ENCODE results near the gene ST6GALNAC5. TPM values are rescaled to one million over a fixed set of nuclear protein-coding genes. Genes with fewer than 3 reads are reported as not detected.

Gene ST6GALNAC5
- total RNA-seq, 1 experiment from 2014 or later, result not detected

- no peaks in the 10 kb centered on the region for H3K4me1 ChIP-seq
- no peak overlapping the region for H3K4me3 ChIP-seq
- no peak for DNase-seq
- no peaks in the 10 kb centered on the region for H3K9me3 ChIP-seq (replicated peaks)
- no peaks in the 10 kb centered on the region for H3K27me3 ChIP-seq
- no peaks in the 10 kb centered on the region for H3K36me3 ChIP-seq
- H3K27ac ChIP-seq, result no peak overlapping the region
Measured at GRCh38 chr1:77021732-77022131, 154.5 kb downstream of the ST6GALNAC5 start.

- peak in 1 of 2 experiments; percentile 20 for DNase-seq
- no peak overlapping the region for H3K4me3 ChIP-seq
- no peak overlapping the region for H3K27ac ChIP-seq
Measured at GRCh38 chr1:77024500-77024899, 157.2 kb downstream of the ST6GALNAC5 start.

GRCh38 chr1:77025599-77025998, 158.3 kb downstream of the ST6GALNAC5 start:
- Histone ChIP-seq H3K9me3 (replicated peaks) (no peaks in the 10 kb centered on the region), H3K36me3 (no peaks in the 10 kb centered on the region), H3K4me3 (no peak overlapping the region), H3K27me3 (no peaks in the 10 kb centered on the region), H3K27ac (no peak overlapping the region), H3K4me1 (no peaks in the 10 kb centered on the region)
- DNase-seq, result no peak

More at GRCh38 chr1:77024500-77024899, 157.2 kb downstream of the ST6GALNAC5 start:
- H3K27me3 ChIP-seq, result no peaks in the 10 kb centered on the region
- H3K36me3 ChIP-seq, result no peaks in the 10 kb centered on the region
- no peaks in the 10 kb centered on the region for H3K9me3 ChIP-seq (replicated peaks)
- no peaks in the 10 kb centered on the region for H3K4me1 ChIP-seq

GRCh38 chr1:77026135-77026534, 158.9 kb downstream of the ST6GALNAC5 start:
- DNase-seq, result no peak
- H3K27ac ChIP-seq, result no peak overlapping the region

GRCh38 chr1:77026640-77027039, 159.4 kb downstream of the ST6GALNAC5 start:
- Histone ChIP-seq H3K36me3 (no peaks in the 10 kb centered on the region), H3K27me3 (no peaks in the 10 kb centered on the region)

More at GRCh38 chr1:77026135-77026534, 158.9 kb downstream of the ST6GALNAC5 start:
- H3K4me3 ChIP-seq, result no peak overlapping the region
- H3K27me3 ChIP-seq, result no peaks in the 10 kb centered on the region
- no peaks in the 10 kb centered on the region for H3K9me3 ChIP-seq (replicated peaks)
- H3K4me1 ChIP-seq, result no peaks in the 10 kb centered on the region
- no peaks in the 10 kb centered on the region for H3K36me3 ChIP-seq

GRCh38 chr1:77027847-77028246, 160.6 kb downstream of the ST6GALNAC5 start:
- no peak overlapping the region for H3K27ac ChIP-seq
- H3K4me1 ChIP-seq, result no peaks in the 10 kb centered on the region
- no peaks in the 10 kb centered on the region for H3K36me3 ChIP-seq
- H3K27me3 ChIP-seq, result no peaks in the 10 kb centered on the region
- no peak for DNase-seq
- no peaks in the 10 kb centered on the region for H3K9me3 ChIP-seq (replicated peaks)
- no peak overlapping the region for H3K4me3 ChIP-seq

More at GRCh38 chr1:77026640-77027039, 159.4 kb downstream of the ST6GALNAC5 start:
- Histone ChIP-seq H3K4me1 (no peaks in the 10 kb centered on the region), H3K9me3 (replicated peaks) (no peaks in the 10 kb centered on the region), H3K4me3 (no peak overlapping the region), H3K27ac (no peak overlapping the region)
- no peak for DNase-seq

GRCh38 chr1:77030401-77031105, 163.3 kb downstream of the ST6GALNAC5 start:
- H3K4me3 ChIP-seq, result no peak overlapping the region
- H3K9me3 ChIP-seq (replicated peaks), result no peaks in the 10 kb centered on the region
- DNase-seq, result no peak
- H3K27me3 ChIP-seq, result no peaks in the 10 kb centered on the region
- H3K4me1 ChIP-seq, result no peaks in the 10 kb centered on the region
- no peak overlapping the region for H3K27ac ChIP-seq
- no peaks in the 10 kb centered on the region for H3K36me3 ChIP-seq

- H3K9me3 ChIP-seq (replicated peaks), result no peaks in the 10 kb centered on the region
- H3K27ac ChIP-seq, result no peak overlapping the region
- DNase-seq, result no peak
- no peaks in the 10 kb centered on the region for H3K27me3 ChIP-seq
- H3K4me3 ChIP-seq, result no peak overlapping the region
- H3K4me1 ChIP-seq, result no peaks in the 10 kb centered on the region
- H3K36me3 ChIP-seq, result no peaks in the 10 kb centered on the region
Measured at GRCh38 chr1:77031106-77031662, 163.9 kb downstream of the ST6GALNAC5 start.

- Histone ChIP-seq H3K27ac (no peak overlapping the region), H3K27me3 (no peaks in the 10 kb centered on the region), H3K9me3 (replicated peaks) (no peaks in the 10 kb centered on the region), H3K4me3 (no peak overlapping the region), H3K4me1 (no peaks in the 10 kb centered on the region), H3K36me3 (no peaks in the 10 kb centered on the region)
- peak; percentile 51 to 67 for DNase-seq
Measured at GRCh38 chr1:77036560-77036959, 169.3 kb downstream of the ST6GALNAC5 start.

GRCh38 chr1:77037038-77037437, 169.8 kb downstream of the ST6GALNAC5 start:
- no peaks in the 10 kb centered on the region for H3K36me3 ChIP-seq
- no peak overlapping the region for H3K27ac ChIP-seq
- no peaks in the 10 kb centered on the region for H3K27me3 ChIP-seq
- H3K4me3 ChIP-seq, result no peak overlapping the region
- H3K9me3 ChIP-seq (replicated peaks), result no peaks in the 10 kb centered on the region
- no peak for DNase-seq
- no peaks in the 10 kb centered on the region for H3K4me1 ChIP-seq

GRCh38 chr1:77038000-77038399, 170.7 kb downstream of the ST6GALNAC5 start:
- Histone ChIP-seq H3K9me3 (replicated peaks) (no peaks in the 10 kb centered on the region), H3K4me3 (no peak overlapping the region), H3K36me3 (no peaks in the 10 kb centered on the region), H3K27me3 (no peaks in the 10 kb centered on the region), H3K27ac (no peak overlapping the region), H3K4me1 (no peaks in the 10 kb centered on the region)
- no peak for DNase-seq

GRCh38 chr1:77039111-77039510, 171.8 kb downstream of the ST6GALNAC5 start:
- Histone ChIP-seq H3K27me3 (no peaks in the 10 kb centered on the region), H3K9me3 (replicated peaks) (no peaks in the 10 kb centered on the region), H3K36me3 (no peaks in the 10 kb centered on the region), H3K27ac (no peak overlapping the region), H3K4me3 (no peak overlapping the region), H3K4me1 (no peaks in the 10 kb centered on the region)
- DNase-seq, result no peak

GRCh38 chr1:77039739-77040138, 172.5 kb downstream of the ST6GALNAC5 start:
- no peaks in the 10 kb centered on the region for H3K9me3 ChIP-seq (replicated peaks)
- no peak overlapping the region for H3K27ac ChIP-seq
- no peaks in the 10 kb centered on the region for H3K4me1 ChIP-seq
- no peak for DNase-seq
- no peak overlapping the region for H3K4me3 ChIP-seq
- no peaks in the 10 kb centered on the region for H3K27me3 ChIP-seq
- H3K36me3 ChIP-seq, result no peaks in the 10 kb centered on the region

GRCh38 chr1:77040826-77041225, 173.5 kb downstream of the ST6GALNAC5 start:
- no peak overlapping the region for H3K27ac ChIP-seq
- H3K9me3 ChIP-seq (replicated peaks), result no peaks in the 10 kb centered on the region
- H3K27me3 ChIP-seq, result no peaks in the 10 kb centered on the region
- DNase-seq, result no peak
- no peaks in the 10 kb centered on the region for H3K4me1 ChIP-seq
- H3K4me3 ChIP-seq, result no peak overlapping the region
- H3K36me3 ChIP-seq, result no peaks in the 10 kb centered on the region

GRCh38 chr1:77044133-77044849, 177.0 kb downstream of the ST6GALNAC5 start:
- no peaks in the 10 kb centered on the region for H3K36me3 ChIP-seq
- no peaks in the 10 kb centered on the region for H3K27me3 ChIP-seq
- no peak for DNase-seq
- H3K27ac ChIP-seq, result no peak overlapping the region
- no peak overlapping the region for H3K4me3 ChIP-seq
- H3K9me3 ChIP-seq (replicated peaks), result no peaks in the 10 kb centered on the region
- H3K4me1 ChIP-seq, result no peaks in the 10 kb centered on the region

Measured in SJCRH30 (cell line).